ENCODE results near the gene ADAMTS13.

- no peak for TF ChIP-seq CTCF (IDR thresholded peaks at IDR 0.05; ENCODE audit: extremely low read depth in 1 of 2, insufficient read depth in 1 of 2, low read depth in 1 of 2, low read length in 2 of 2)
- no peak for TF ChIP-seq MAX (IDR thresholded peaks at IDR 0.05; ENCODE audit: insufficient read depth, insufficient read length)
- TF ChIP-seq POLR2AphosphoS5 (IDR thresholded peaks at IDR 0.05; ENCODE audit: insufficient read depth, low read depth, low read length) = no peak
- TF ChIP-seq POLR2A (IDR thresholded peaks at IDR 0.05; ENCODE audit: low read depth, low read length) = no peak
These were observed 3.0 kb downstream of the ADAMTS13 start for GRCh38 chr9:133425049-133425632.

Measured in endothelial cell of umbilical vein (primary cell).